Activated CD8-positive, alpha-beta memory T cell treated with anti-CD3 and anti-CD28 coated beads, Interleukin-2, amount 50 U/mL, for 1 hour (primary cell): Measurements from ENCODE around the gene ADARB2.
"Not testable (repeated sequence)": the region's sequence is repeated elsewhere in the genome, so short reads cannot be mapped to it uniquely, and the experiment has no call there.

Experiments
- DNase-seq: peaks from one replicate; pipeline ENCODE4 v3.0.0-alpha.2; 2020; ENCODE audit errors: extremely low read depth

The ADARB2 gene

GRCh38 chr10:1266033-1266802 is 471.1 kb downstream of the ADARB2 start:
- DNase-seq = no peak

- DNase-seq = no peak
Measured at GRCh38 chr10:1264001-1264400, 473.3 kb downstream of the ADARB2 start.

GRCh38 chr10:1257274-1257673 is 480.1 kb downstream of the ADARB2 start:
- DNase-seq = no peak

GRCh38 chr10:1256432-1256725 is 480.9 kb downstream of the ADARB2 start:
- DNase-seq = no peak

- no peak for DNase-seq
Measured at GRCh38 chr10:1255600-1256431, 481.5 kb downstream of the ADARB2 start.

- no peak for DNase-seq
Measured at GRCh38 chr10:1255118-1255517, 482.2 kb downstream of the ADARB2 start.

GRCh38 chr10:1253523-1254353 is 483.6 kb downstream of the ADARB2 start:
- no peak for DNase-seq

GRCh38 chr10:1251769-1252168 is 485.6 kb downstream of the ADARB2 start:
- DNase-seq = no peak

- no peak for DNase-seq
Measured at GRCh38 chr10:1249142-1249920, 488.0 kb downstream of the ADARB2 start.

GRCh38 chr10:1248262-1248630 is 489.1 kb downstream of the ADARB2 start:
- DNase-seq = not testable (repeated sequence)

GRCh38 chr10:1247598-1248261 is 489.6 kb downstream of the ADARB2 start:
- no peak for DNase-seq

- DNase-seq = no peak
Measured at GRCh38 chr10:1244493-1244892, 492.8 kb downstream of the ADARB2 start.

GRCh38 chr10:1243486-1244234 is 493.7 kb downstream of the ADARB2 start:
- no peak for DNase-seq

GRCh38 chr10:1242975-1243374 is 494.4 kb downstream of the ADARB2 start:
- DNase-seq = no peak

GRCh38 chr10:1241973-1242935 is 495.1 kb downstream of the ADARB2 start:
- DNase-seq = no peak

GRCh38 chr10:1241322-1241890 is 495.9 kb downstream of the ADARB2 start:
- no peak for DNase-seq

- DNase-seq = no peak
Measured at GRCh38 chr10:1240341-1240775, 497.0 kb downstream of the ADARB2 start.

GRCh38 chr10:1233031-1233430 is 504.3 kb downstream of the ADARB2 start:
- no peak for DNase-seq
